Stimulated activated CD4-positive, alpha-beta T cell treated with anti-CD3 and anti-CD28 coated beads, Interleukin-1b, Interleukin-23, amount 100 ng/mL, for 1 hour (primary cell): ENCODE data around the gene MRC2.

ENCODE experiments used
- DNase-seq, 2 donors: peaks; one replicate each; pipeline ENCODE4 v3.0.0-alpha.2; 2020; ENCODE audit warnings: low read depth in 2 of 2

MRC2 gene

GRCh38 chr17:62663304-62663703 is 35.8 kb downstream of the MRC2 start:
- DNase-seq: no peak

GRCh38 chr17:62664336-62665120 is 37.1 kb downstream of the MRC2 start:
- no peak for DNase-seq

GRCh38 chr17:62665599-62665998 is 38.1 kb downstream of the MRC2 start:
- DNase-seq: no peak

- DNase-seq: no peak
Measured at GRCh38 chr17:62666061-62666800, 38.8 kb downstream of the MRC2 start.

DNA sequence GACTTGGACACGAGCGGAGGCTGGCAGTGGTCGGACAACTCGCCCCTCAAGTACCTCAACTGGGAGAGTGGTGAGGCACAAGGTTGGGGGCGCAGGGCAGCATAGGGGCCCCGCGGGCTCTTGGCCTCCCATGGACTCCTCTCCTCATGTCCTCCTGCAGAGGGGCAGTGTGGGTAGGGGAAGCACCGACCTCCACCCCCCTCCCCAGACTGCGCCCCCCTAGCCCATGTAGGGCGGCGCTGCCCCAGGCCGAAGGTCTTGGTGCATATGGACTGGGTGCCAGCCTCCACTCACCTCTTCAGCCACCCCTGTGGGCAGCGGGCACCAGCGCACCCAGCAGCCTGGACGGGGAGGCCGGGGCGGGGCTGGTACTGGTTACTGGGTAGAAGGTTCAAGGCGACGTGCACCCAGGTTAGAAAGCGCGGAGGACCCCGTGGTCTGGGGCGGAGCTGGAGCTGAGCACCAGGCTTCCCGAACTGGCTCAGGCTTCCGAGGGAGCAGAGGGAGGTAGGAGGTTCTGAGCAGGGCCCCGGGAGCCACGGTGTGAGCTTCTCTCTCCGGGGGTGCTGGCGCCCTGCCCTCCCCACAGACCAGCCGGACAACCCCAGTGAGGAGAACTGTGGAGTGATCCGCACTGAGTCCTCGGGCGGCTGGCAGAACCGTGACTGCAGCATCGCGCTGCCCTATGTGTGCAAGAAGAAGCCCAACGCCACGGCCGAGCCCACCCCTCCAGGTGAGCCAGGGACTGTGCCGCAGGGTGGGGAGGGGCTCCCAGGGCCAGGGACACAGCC is 39.5 kb downstream of the MRC2 start:
- DNase-seq: no peak

DNA sequence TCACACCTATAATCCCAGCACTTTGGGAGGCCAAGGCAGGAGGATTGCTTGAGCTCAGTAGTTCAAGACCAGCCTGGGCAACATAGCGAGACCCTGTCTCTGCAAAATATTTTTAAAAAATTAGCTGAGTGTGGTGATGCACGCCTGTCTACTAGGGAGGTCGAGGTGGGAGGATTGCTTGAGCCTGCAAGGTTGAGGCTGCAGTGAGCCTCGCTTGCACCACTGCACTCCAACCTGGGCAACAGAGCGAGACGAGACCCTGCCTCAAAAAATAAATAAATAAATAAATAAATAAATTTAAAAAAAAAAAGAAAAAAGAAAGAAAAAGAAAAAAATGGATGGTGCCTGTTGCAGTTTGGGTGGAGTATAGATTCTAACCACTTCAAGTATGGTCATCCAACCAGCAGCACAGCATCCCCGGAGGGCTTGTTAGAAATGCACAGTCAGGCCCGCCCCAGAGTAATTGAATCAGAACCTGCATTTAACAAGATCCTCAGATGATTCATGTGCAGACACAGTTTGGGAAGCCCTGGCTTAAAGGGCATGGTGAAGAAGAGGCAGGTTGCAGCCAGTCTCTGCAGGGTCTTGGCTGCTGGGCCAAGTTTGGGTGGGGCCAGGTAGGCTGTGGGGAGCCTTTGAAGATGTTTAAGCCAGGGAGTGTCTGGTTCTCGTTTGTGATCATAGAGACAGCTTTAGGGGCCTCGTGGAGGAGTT is 40.8 kb downstream of the MRC2 start:
- no peak for DNase-seq

DNA sequence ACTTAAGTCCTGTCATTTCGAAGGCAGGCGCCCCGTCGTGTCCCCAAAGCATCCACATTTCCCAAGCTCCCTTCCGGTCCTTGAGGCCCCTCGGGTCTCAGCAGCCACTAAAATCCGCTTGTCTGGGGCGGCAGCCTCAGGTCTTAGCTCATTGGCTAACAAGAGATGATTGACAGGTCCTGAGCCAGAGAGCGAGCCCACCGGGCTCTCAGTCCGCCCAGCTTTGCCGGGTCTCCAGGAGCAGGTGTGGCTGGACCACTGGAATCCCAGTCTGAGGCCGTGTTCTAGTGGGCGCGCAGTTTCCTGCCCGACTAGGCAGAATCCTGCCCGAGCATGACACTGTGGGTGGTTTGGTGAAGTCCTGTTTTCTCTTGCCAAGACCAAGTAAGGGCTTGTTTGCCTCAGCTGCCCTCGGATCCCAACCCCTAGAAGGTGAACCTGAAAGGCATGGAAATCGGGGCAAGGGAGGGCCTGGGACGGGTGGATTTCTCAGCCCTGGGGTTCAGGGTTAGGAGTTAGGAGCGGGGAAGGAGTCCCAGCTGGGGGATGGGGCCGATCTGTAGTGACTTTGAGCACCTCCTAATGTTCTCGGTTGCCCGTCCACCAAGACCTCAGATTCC is 42.8 kb downstream of the MRC2 start:
- no peak for DNase-seq

GRCh38 chr17:62671553-62671952 is 44.1 kb downstream of the MRC2 start:
- DNase-seq: no peak

DNA sequence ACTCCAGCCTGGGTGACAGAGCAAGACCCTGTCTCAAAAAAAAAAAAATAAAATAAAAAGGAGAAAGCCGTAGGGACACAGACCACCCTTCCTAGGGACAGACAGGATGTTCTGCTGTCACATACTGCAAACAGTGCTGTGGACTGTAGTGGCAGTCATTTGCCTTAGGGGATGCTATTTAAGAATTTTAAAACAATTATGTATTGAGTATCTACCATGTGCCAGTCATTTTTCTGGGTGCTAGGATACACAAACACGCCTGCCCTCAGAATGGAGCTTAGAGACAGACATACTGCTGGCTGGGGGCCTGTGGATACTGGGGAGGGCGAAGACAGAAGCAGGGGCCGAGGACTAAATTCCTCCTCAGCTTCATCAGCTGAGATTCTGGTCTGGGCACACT is 45.5 kb downstream of the MRC2 start:
- no peak for DNase-seq

GRCh38 chr17:62673614-62674362 is 46.3 kb downstream of the MRC2 start:
- no peak for DNase-seq

GRCh38 chr17:62674363-62674739 is 46.9 kb downstream of the MRC2 start:
- no peak for DNase-seq

DNA sequence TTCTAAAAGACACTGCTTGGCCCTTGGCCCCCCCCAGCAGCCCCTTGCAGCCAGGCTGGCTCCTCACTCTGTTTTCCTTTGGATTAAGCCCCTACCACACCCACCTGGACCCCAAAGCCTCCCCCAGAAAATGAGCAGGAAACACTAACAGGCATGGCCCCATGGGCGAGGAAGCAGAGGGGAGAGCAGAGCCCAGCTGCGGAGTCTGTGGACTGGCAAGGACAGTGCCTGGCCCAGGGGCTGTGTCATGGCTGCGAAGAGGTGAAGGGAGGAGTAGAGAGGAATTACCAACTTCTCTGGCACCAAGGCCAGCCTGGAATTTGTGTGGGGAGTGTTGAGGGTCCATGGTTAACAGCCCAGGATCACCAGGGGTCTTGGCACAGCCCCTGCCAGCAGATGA is 47.4 kb downstream of the MRC2 start:
- DNase-seq: no peak

GRCh38 chr17:62675260-62675659 is 47.8 kb downstream of the MRC2 start:
- DNase-seq: no peak

DNA sequence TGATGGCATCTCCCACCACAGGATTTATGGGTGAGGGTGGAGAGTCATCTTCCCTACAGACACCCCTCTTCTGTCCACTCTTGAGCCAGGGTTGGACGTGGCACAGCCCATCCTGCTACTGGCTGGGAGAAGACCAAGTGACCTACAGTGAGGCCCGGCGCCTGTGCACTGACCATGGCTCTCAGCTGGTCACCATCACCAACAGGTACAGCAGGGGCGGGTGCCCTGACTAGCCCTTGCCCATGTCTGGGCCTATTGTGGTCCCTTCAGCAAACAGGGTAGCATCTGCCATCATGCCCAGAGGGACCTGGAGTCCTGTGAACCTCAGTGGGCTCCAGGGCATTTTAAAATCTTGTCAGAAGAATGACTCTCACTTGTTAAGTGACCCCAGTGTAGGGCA is 48.2 kb downstream of the MRC2 start:
- DNase-seq: no peak

DNA sequence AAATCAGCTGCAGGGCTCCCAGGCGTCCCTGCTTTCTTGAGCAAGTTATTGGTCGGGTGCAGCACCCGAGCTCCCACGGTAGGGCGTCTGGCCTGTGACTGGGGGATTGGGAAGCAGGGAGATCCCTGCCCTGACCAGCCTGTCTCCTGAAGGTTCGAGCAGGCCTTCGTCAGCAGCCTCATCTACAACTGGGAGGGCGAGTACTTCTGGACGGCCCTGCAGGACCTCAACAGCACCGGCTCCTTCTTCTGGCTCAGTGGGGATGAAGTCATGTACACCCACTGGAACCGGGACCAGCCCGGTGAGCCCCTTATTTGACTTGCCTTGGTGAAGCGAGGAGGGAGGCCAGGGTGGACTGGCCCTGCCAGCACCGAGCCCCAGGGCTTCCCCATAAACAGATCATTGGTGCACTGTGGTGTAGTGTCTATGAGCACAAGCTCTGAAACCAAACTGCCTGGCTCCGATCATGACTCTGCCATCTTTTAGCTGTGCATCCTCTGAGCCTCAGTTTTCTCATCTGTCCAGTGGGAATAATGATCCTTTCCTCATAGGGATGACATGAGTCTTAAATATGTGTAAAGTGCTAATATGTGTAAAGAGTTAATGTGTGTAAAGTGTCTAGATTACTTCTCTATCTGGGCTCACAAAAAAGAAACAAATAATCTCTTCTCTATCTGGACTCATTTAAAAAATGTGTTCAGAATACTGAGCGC is 48.9 kb downstream of the MRC2 start:
- DNase-seq: no peak

DNA sequence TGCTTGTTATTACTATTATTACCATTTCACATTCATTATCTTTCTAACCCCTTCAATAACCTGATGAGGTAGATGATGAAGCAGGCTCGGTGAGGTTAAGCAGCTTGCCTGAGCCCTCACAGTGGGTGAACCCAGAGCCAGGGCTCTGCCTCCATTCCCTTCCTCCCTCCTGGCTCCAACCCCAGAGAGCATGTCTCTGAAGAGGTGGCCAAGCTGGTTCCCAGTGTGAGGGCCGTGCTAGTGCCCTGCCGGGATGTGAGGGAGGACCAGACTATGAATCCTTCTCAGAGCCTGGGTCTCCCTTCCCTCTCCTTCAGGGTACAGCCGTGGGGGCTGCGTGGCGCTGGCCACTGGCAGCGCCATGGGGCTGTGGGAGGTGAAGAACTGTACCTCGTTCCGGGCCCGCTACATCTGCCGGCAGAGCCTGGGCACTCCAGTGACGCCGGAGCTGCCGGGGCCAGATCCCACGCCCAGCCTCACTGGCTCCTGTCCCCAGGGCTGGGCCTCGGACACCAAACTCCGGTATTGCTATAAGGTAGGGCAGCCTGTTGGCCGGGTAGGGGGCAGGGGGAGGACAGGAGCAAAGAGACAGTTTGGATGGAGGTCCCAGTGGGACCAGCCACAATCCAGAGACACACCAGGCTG is 49.6 kb downstream of the MRC2 start:
- no peak for DNase-seq

- no peak for DNase-seq
Measured at GRCh38 chr17:62678214-62678919, 50.9 kb downstream of the MRC2 start.

DNA sequence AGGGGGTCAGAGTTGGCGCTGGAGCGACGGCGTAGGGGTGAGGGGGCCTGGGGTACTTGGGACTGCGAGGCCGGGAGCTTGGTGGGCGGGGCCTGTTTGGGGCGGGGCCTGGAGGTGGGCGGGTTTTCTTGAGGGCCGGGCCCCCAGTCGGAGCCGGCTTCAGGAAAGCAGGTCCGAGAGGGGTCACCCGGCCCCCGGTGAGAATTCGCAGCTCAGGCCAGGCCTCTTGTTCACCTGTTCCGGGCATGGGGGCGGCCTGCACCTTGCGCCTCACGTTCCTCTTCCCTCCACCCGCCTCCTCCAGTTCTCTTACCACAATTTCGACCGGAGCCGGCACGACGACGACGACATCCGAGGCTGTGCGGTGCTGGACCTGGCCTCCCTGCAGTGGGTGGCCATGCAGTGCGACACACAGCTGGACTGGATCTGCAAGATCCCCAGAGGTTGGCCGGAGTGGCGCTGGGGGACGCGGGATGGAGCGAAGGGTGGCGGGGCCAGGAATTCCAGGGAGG is 52.5 kb downstream of the MRC2 start:
- no peak for DNase-seq
